Middle frontal gyrus (tissue), 1 donor: Measurements from ENCODE around the gene PPP2R2C.

Source experiments
- DNase-seq: peaks from one replicate; pipeline ENCODE4 v3.0.0-alpha.2; 2015; ENCODE audit warnings: low spot score; ENCODE audit errors: extremely low spot score

PPP2R2C gene

GRCh38 chr4:6347511-6348045 is 124.8 kb downstream of the PPP2R2C start:
- DNase-seq: no peak

- no peak for DNase-seq
These were observed 125.9 kb downstream of the PPP2R2C start for GRCh38 chr4:6346373-6347110.

- no peak for DNase-seq
These were observed 126.5 kb downstream of the PPP2R2C start for GRCh38 chr4:6345866-6346265.

GRCh38 chr4:6345096-6345830 is 127.2 kb downstream of the PPP2R2C start:
- no peak for DNase-seq

- no peak for DNase-seq
These were observed 128.4 kb downstream of the PPP2R2C start for GRCh38 chr4:6343939-6344408.

- no peak for DNase-seq
These were observed 129.7 kb downstream of the PPP2R2C start for GRCh38 chr4:6342530-6343293.

- no peak for DNase-seq
These were observed 130.7 kb downstream of the PPP2R2C start for GRCh38 chr4:6341696-6342095.

- no peak for DNase-seq
These were observed 131.9 kb downstream of the PPP2R2C start for GRCh38 chr4:6340446-6341015.

- DNase-seq: no peak
These were observed 132.5 kb downstream of the PPP2R2C start for GRCh38 chr4:6339818-6340445.

- no peak for DNase-seq
These were observed 133.2 kb downstream of the PPP2R2C start for GRCh38 chr4:6338951-6339817.

- no peak for DNase-seq
These were observed 134.1 kb downstream of the PPP2R2C start for GRCh38 chr4:6338175-6338950.

GRCh38 chr4:6337331-6337935 is 135.0 kb downstream of the PPP2R2C start:
- no peak for DNase-seq

GRCh38 chr4:6336166-6336565 is 136.2 kb downstream of the PPP2R2C start:
- no peak for DNase-seq

- no peak for DNase-seq
These were observed 137.3 kb downstream of the PPP2R2C start for GRCh38 chr4:6335040-6335590.

- no peak for DNase-seq
These were observed 138.1 kb downstream of the PPP2R2C start for GRCh38 chr4:6334203-6334887.

- DNase-seq: no peak
These were observed 138.9 kb downstream of the PPP2R2C start for GRCh38 chr4:6333301-6334202.

GRCh38 chr4:6332669-6333050 is 139.8 kb downstream of the PPP2R2C start:
- DNase-seq: no peak
